RWPE2 (cell line): ENCODE data around the gene HBS1L.

ENCODE experiments used
- ATAC-seq: fragments of 200-7000 bp; cut with Tn5 transposase; 3 replicates; pipeline ENCODE4 v1.9.1; 2021; ENCODE audit warnings: low read depth
- DNase-seq: peaks from one replicate; pipeline ENCODE4 v3.0.0-alpha.2; 2020; ENCODE audit warnings: low spot score
- H3K27ac ChIP-seq: fragments of 450-650 bp; 2 replicates; pipeline ENCODE4 v1.5.1; 2017; ENCODE audit warnings: mild to moderate bottlenecking; ENCODE audit not compliant: poor library complexity, severe bottlenecking
- H3K27me3 ChIP-seq: fragments of 250-450 bp; sonication (Bioruptor Pico); 2 replicates; pipeline ENCODE4 v1.5.1; 2021; ENCODE audit warnings: mild to moderate bottlenecking, moderate library complexity; ENCODE audit not compliant: insufficient read depth, poor library complexity, severe bottlenecking
- H3K36me3 ChIP-seq: fragments of 250-450 bp; sonication (Bioruptor Pico); 2 replicates; pipeline ENCODE4 v1.5.1; 2020; ENCODE audit warnings: low read depth, mild to moderate bottlenecking, moderate library complexity
- H3K4me1 ChIP-seq: fragments of 250-450 bp; sonication (Bioruptor Pico); 2 replicates; pipeline ENCODE4 v1.5.1; 2021; ENCODE audit warnings: mild to moderate bottlenecking, moderate library complexity; ENCODE audit not compliant: insufficient read depth, poor library complexity, severe bottlenecking
- H3K4me3 ChIP-seq: fragments of 250-450 bp; sonication (Bioruptor Pico); 2 replicates; pipeline ENCODE4 v1.5.1; 2021; ENCODE audit warnings: mild to moderate bottlenecking, moderate library complexity; ENCODE audit not compliant: severe bottlenecking
- H3K9me3 ChIP-seq: fragments of 250-450 bp; sonication (Bioruptor Pico); 2 replicates; pipeline ENCODE4 v1.5.1; 2021; ENCODE audit warnings: mild to moderate bottlenecking, moderate library complexity; ENCODE audit not compliant: severe bottlenecking
- TF ChIP-seq, protein P1 (sequence below): fragments of 450-650 bp; IDR thresholded peaks from one replicate; pipeline ENCODE4 v1.5.1; 2017; ENCODE audit warnings: mild to moderate bottlenecking, moderate library complexity; ENCODE audit not compliant: poor library complexity, severe bottlenecking

HBS1L gene

DNA sequence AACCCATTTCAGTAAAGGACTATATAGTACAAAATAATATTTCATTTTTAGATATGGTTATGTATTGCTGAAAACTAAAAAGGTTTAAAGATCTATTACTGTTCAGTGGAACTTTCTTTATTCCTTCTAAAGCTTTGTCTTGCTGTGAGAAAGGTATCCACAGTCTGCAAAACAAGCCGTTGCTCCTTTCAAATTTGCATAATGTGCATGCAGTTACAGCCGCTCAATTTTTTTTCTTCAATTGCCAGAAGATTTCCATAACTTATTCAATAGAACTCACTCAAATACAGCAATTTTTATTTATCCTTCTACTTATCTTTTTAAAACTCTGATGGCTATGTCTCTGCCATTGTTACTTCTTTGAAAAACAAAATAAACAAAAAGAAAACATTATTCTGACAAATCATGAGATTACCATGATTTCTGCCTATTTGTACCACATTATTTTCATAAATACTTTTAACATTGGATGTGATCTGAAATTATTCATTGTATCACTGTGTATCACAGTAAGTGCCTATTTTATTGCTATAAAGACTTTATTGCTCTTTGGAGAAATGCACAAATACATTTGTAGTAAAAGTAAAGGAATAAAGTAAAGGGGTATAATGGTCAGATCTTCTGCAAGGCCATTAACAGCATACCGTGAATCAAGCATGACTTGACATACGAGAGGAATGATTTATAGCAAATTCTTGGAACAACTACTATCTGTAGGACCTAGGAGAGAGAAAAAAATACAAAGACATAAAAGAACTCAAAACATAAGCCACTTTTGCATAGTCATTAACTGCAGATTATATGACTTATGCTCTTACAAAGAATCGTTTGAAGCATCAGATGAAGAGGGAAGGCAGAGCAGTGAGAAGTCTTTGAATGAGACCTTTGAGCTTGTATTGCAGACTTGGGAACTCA is 29.6 kb upstream of the HBS1L start:
- no peak for ATAC-seq
- no peak overlapping the region for H3K27ac ChIP-seq
- H3K4me3 ChIP-seq, result no peak overlapping the region
- DNase-seq, result no peak
- H3K27me3 ChIP-seq, result no peaks in the 10 kb centered on the region
- H3K9me3 ChIP-seq, result no peaks in the 10 kb centered on the region
- TF ChIP-seq, protein P1, sequence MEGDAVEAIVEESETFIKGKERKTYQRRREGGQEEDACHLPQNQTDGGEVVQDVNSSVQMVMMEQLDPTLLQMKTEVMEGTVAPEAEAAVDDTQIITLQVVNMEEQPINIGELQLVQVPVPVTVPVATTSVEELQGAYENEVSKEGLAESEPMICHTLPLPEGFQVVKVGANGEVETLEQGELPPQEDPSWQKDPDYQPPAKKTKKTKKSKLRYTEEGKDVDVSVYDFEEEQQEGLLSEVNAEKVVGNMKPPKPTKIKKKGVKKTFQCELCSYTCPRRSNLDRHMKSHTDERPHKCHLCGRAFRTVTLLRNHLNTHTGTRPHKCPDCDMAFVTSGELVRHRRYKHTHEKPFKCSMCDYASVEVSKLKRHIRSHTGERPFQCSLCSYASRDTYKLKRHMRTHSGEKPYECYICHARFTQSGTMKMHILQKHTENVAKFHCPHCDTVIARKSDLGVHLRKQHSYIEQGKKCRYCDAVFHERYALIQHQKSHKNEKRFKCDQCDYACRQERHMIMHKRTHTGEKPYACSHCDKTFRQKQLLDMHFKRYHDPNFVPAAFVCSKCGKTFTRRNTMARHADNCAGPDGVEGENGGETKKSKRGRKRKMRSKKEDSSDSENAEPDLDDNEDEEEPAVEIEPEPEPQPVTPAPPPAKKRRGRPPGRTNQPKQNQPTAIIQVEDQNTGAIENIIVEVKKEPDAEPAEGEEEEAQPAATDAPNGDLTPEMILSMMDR, result no peak
- H3K4me1 ChIP-seq, result peaks cover 5% of the 10 kb centered on the region
- H3K36me3 ChIP-seq, result no peaks in the 10 kb centered on the region

DNA sequence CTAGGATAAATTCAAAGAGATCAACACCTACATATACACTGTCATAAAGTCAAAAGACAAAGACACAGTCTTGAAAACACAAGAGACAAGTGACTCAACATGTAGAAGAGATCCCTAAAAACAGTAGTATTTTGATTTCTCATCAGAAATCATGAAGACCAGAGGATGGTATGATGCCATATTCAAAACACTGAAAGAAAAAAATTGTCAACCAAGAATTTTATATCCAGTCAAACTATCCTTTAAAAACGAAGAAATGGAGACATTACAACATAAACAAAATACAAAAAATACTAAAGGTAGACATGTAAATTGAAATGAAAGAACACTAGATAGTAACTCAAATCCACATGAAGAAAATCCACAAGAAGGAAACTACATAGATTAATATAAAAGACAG is 27.3 kb upstream of the HBS1L start:
- Histone ChIP-seq H3K4me1 (no peaks in the 10 kb centered on the region), H3K9me3 (no peaks in the 10 kb centered on the region), H3K27ac (no peak overlapping the region), H3K36me3 (no peaks in the 10 kb centered on the region), H3K27me3 (no peaks in the 10 kb centered on the region), H3K4me3 (no peak overlapping the region)
- ATAC-seq, result no peak
- DNase-seq, result no peak
- TF ChIP-seq, protein P1, result no peak

DNA sequence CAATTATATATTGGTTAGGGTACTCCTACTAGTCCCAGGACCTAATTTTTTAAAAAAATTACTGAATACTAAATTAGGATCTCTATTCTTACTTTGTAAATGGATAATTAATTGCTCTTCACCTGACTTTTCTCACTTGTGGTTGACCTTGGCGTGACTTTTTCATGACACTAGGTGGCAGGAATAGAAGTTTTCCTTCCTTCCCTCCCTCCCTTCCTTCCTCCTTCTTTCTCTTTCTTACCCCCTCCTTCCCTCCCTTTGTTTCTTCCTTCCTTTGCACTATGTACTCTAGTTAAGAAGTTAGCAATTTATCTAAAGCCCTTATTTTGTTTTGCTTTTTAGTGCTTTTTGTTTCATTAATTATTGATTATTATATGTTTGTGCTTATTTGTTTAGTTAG is 20.4 kb upstream of the HBS1L start:
- no peaks in the 10 kb centered on the region for H3K36me3 ChIP-seq
- H3K27ac ChIP-seq, result no peak overlapping the region
- H3K4me1 ChIP-seq, result peaks cover 7% of the 10 kb centered on the region
- TF ChIP-seq, protein P1, result peak; percentile 7
- H3K4me3 ChIP-seq, result no peak overlapping the region
- H3K27me3 ChIP-seq, result no peaks in the 10 kb centered on the region
- DNase-seq (no peak), ATAC-seq (no peak)
- no peaks in the 10 kb centered on the region for H3K9me3 ChIP-seq

DNA sequence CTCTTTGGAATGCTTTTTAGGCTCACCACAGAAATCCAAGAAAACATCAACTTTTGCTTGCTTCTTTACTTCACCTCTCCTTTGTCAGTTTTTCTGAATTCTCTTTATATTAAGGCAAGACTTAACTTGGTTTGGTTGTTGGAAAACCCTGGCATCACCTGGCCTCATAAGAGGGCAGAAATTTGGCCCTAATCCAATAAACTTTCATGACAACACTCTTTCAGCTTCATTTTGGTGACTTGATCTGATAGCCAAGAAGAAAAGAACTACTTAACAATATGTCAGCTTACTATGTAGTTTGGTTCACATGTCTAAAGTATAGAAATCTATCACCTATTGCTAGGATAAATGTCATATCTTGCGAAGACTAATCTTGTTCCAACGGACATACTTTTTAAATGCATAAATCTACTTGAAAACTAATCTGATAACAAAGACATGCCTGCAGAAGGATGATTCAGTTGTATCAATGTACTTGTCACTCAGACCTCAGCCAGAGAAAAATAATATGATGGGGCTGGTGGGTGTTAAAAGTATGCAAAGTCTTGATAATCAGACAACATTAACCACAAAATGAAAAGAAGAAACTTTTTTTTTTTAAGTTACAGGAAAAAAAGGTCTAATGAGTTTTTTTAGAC is 19.3 kb upstream of the HBS1L start:
- no peak overlapping the region for H3K4me3 ChIP-seq
- no peaks in the 10 kb centered on the region for H3K36me3 ChIP-seq
- H3K27ac ChIP-seq, result no peak overlapping the region
- TF ChIP-seq, protein P1, result no peak
- peaks cover 7% of the 10 kb centered on the region for H3K4me1 ChIP-seq
- DNase-seq (no peak), ATAC-seq (no peak)
- H3K9me3 ChIP-seq, result no peaks in the 10 kb centered on the region
- H3K27me3 ChIP-seq, result no peaks in the 10 kb centered on the region

DNA sequence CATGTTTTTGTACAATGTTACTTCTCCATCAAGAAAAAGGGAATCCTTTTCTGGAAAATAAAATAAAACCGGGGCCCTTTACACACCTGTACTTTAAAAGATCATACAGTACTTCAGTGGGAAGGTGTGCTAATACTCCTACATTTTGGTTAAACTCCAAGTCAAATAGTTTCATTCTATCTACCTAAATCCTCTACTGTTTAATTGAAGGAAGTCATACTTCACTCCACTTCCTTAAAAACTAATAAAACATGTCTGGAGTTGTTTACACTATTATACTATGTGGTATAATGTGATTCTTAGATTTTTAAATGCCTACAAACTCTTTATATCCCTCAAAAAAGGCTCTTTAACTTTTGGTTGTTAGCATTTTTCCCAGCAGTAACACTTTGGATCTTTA is 18.6 kb upstream of the HBS1L start:
- ATAC-seq, result no peak
- TF ChIP-seq, protein P1, result no peak
- H3K4me3 ChIP-seq, result no peak overlapping the region

More for the DNA sequence above, 18.6 kb upstream of the HBS1L start:
- H3K36me3 ChIP-seq, result no peaks in the 10 kb centered on the region
- peaks cover 7% of the 10 kb centered on the region for H3K4me1 ChIP-seq
- H3K9me3 ChIP-seq, result no peaks in the 10 kb centered on the region
- no peaks in the 10 kb centered on the region for H3K27me3 ChIP-seq
- no peak overlapping the region for H3K27ac ChIP-seq
- no peak for DNase-seq
